Breast epithelium (tissue), 4 donors: Measurements from ENCODE around the gene SNAP25. TPM values are rescaled to one million over a fixed set of nuclear protein-coding genes. Genes with fewer than 3 reads are reported as not detected.

ENCODE experiments used
- DNase-seq, 2 donors: peaks; one replicate each; pipeline ENCODE4 v3.0.0-alpha.2; 2019; ENCODE audit warnings: low spot score in 2 of 2
- H3K27ac ChIP-seq, 2 donors: fragments of 200-600 bp; sonication (generic) in 1 of 2; one replicate each; pipeline ENCODE4 v1.5.1; 2016 to 2019; ENCODE audit warnings: mild to moderate bottlenecking in 1 of 2
- H3K27me3 ChIP-seq, 2 donors: fragments of 200-600 bp; sonication (generic) in 1 of 2; one replicate each; pipeline versions ENCODE4 v1.5.1 to v1.6.0; 2017 to 2019; ENCODE audit warnings: control low read depth in 1 of 2, mild to moderate bottlenecking in 1 of 2
- H3K36me3 ChIP-seq: fragments of 200-600 bp; one replicate; pipeline ENCODE4 v1.5.1; 2019
- H3K4me1 ChIP-seq, 2 donors: fragments of 200-600 bp; sonication (generic); one replicate each; pipeline ENCODE4 v1.5.1; 2016 to 2019; ENCODE audit warnings: control low read depth in 1 of 2
- H3K4me3 ChIP-seq, 3 donors: fragments of 200-600 bp; sonication (generic); 1 replicate in 2 of 3; 2 replicates in 1 of 3; pipeline ENCODE4 v1.5.1; 2016 to 2019; ENCODE audit warnings: mild to moderate bottlenecking in 3 of 3, moderate library complexity in 2 of 3
- H3K9me3 ChIP-seq, 2 donors: fragments of 200-600 bp; sonication (generic) in 1 of 2; one replicate each; pipeline ENCODE4 v1.5.1; 2016 to 2019; ENCODE audit warnings: control low read depth in 1 of 2
- POLR2A ChIP-seq: fragments of 450-650 bp; IDR thresholded peaks from one replicate; pipeline ENCODE4 v1.6.1; 2016; ENCODE audit warnings: antibody characterized with exemption, mild to moderate bottlenecking, moderate library complexity
- POLR2AphosphoS5 ChIP-seq, 3 donors: sonication (generic); formaldehyde crosslinking; IDR thresholded peaks; one replicate each; pipeline ENCODE4 v1.6.1; 2017; ENCODE audit warnings: antibody characterized with exemption in 3 of 3
- intact Hi-C: fragments of 100-400 bp; cut with DNase I; formaldehyde crosslinking; loops from one replicate; pipeline ENCODE4 v1.15.1; 2023; ENCODE audit warnings: low total_unique reads
- total RNA-seq, 3 donors: library from RNA; depleted of rRNA; stranded (reverse); fragments of >200 nt; gene quantifications; one replicate each; pipeline ENCODE4 v1.1.0, GENCODE V29; 2016
- TF ChIP-seq, protein P1 (sequence below), 3 donors: fragments of 450-650 bp; IDR thresholded peaks; one replicate each; pipeline ENCODE4 v1.5.1; 2016 to 2017; ENCODE audit warnings: antibody characterized with exemption in 3 of 3, mild to moderate bottlenecking in 3 of 3, moderate library complexity in 3 of 3

The SNAP25 gene
- total RNA-seq, 3 donors from 2014 or later: 0.32 to 1.6 (median 1.6) TPM

DNA sequence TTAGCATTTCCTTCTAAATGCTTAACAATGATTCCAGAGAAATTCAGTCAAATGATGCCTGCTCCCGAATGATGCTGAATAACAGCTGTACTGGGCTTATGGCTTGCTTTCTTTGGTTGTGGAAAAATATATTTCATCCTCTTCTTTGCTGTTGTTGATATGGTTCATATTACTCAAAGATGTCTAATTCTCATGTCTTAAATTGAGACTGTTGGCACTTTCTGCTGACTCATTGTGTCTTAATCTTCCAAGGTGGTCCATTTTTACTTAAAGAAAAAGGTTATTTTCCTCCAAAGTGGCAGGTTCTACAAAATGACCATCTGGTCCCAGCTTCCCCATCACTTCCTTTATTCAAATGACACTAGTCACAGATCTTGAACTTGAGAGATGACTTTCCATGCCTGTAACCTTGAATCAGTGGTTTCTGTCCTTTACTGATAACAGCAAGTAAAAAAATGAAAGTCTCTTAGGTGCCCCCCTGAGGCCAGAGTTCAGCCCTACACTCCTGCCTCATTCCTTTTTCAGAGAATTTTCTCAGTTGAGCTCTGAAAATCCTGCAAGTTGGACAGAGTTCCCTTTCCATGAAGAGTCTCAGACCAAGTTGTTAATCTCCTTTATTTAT is 6.9 kb downstream of the SNAP25 start:
- TF ChIP-seq, protein P1, sequence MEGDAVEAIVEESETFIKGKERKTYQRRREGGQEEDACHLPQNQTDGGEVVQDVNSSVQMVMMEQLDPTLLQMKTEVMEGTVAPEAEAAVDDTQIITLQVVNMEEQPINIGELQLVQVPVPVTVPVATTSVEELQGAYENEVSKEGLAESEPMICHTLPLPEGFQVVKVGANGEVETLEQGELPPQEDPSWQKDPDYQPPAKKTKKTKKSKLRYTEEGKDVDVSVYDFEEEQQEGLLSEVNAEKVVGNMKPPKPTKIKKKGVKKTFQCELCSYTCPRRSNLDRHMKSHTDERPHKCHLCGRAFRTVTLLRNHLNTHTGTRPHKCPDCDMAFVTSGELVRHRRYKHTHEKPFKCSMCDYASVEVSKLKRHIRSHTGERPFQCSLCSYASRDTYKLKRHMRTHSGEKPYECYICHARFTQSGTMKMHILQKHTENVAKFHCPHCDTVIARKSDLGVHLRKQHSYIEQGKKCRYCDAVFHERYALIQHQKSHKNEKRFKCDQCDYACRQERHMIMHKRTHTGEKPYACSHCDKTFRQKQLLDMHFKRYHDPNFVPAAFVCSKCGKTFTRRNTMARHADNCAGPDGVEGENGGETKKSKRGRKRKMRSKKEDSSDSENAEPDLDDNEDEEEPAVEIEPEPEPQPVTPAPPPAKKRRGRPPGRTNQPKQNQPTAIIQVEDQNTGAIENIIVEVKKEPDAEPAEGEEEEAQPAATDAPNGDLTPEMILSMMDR (IDR thresholded peaks at IDR 0.05): no peak
- no peaks in the 10 kb centered on the region for H3K36me3 ChIP-seq
- no peaks in the 10 kb centered on the region for H3K27me3 ChIP-seq
- H3K9me3 ChIP-seq: no peaks in the 10 kb centered on the region
- no peak overlapping the region for H3K4me3 ChIP-seq
- intact Hi-C loops: no loop called here
- no peak overlapping the region for H3K27ac ChIP-seq
- H3K4me1 ChIP-seq: no peaks in the 10 kb centered on the region
- no peak for DNase-seq

DNA sequence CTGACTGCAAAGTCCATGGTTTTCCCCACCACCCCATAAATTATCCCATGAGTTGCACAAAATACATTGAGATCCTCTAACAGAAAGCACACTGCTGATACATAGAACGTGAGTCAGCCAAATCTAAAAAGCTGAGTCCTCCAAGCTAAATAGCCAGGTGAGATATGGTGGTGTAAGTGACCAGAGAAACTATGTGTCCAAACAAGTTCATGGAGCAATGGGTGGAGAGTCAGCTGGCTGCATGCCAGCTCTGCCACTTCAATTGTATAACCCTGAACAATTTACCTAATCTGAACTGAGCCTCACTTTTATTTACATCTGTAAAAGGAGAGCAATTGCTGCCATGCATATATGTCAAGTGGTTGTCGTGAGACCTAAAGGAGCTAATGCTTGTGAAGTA is 9.7 kb downstream of the SNAP25 start:
- intact Hi-C loops: no loop called here
- Histone ChIP-seq H3K36me3 (no peaks in the 10 kb centered on the region), H3K9me3 (no peaks in the 10 kb centered on the region), H3K27me3 (no peaks in the 10 kb centered on the region), H3K4me1 (no peaks in the 10 kb centered on the region), H3K4me3 (no peak overlapping the region), H3K27ac (no peak overlapping the region)
- no peak for TF ChIP-seq POLR2AphosphoS5 (IDR thresholded peaks at IDR 0.05)
- no peak for TF ChIP-seq POLR2A
- TF ChIP-seq, protein P1 (IDR thresholded peaks at IDR 0.05): no peak
- no peak for DNase-seq

DNA sequence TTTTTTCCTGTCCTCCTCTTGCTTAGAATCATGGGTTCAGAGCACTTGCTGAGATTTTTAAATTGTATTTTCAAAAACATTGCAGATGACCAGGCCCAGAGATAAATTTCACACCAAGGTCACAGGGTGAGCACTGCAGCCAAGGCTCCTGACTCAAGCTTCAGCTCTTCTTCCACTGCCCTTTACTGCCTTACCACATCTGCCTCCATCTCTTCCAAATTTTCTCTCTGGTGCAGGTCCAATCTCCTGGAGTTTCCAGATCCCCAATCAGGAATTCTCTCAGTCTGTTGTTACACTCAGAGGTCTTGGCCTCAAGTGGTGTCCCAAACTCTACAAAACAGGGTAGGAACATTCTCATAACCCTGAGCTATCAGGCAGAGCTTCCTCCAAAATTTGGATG is 12.7 kb downstream of the SNAP25 start:
- TF ChIP-seq POLR2AphosphoS5 (IDR thresholded peaks at IDR 0.05) (no peak), POLR2A (no peak)
- intact Hi-C loops: no loop called here
- DNase-seq: no peak
- Histone ChIP-seq H3K27ac (no peak overlapping the region), H3K4me1 (no peaks in the 10 kb centered on the region), H3K36me3 (peaks cover 4% of the 10 kb centered on the region), H3K9me3 (no peaks in the 10 kb centered on the region), H3K27me3 (no peaks in the 10 kb centered on the region), H3K4me3 (no peak overlapping the region)

DNA sequence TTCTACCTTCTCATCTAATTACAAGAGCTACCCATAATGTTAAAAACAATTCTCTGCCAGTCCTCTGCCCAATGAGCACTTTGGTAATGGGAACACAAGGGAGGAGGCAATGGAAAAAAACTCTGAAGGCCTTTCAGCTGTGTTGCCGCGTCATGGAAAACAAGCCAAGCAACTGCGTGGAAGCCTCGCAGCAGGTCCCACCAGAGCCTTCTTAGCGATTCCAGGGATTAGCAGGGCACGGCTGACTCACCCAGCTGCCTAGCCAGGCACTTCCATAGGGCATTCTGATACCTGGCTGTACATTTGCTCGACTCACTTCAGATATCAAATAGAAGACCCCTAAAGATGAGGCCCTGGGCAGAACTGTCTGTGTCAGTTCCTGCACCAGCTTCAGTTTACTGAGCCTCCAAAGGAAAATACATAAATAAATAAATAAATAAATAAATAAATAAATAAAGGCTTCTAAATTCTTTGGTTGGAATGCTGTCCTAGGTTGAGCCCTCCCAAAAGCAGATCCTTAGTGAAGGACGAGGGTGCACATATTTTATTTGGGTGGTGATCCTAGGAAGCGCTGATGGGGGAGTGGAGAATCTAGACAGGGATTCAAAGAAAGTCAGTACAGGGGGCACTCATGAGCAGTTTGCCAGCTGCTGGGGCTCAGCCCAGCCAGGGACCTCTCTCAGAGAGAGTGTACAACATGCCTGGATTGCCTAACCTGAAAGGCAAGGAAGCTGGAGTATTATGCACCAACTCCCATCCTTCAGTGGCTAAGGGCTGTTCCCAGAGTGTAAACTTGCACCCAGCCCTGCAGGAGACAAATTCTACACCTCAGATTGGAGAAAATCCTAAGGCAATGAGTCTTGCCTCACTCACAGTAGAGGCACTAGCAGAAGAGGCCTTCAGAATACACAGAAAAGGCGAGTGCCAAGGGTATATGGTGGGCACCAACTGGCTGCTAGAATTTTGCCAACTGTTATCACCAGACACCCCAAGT is 18.2 kb downstream of the SNAP25 start:
- no peak overlapping the region for H3K4me3 ChIP-seq
- no peak overlapping the region for H3K27ac ChIP-seq
- H3K36me3 ChIP-seq: peaks cover 4% of the 10 kb centered on the region
- TF ChIP-seq, protein P1 (IDR thresholded peaks at IDR 0.05): no peak
- TF ChIP-seq POLR2A (no peak), POLR2AphosphoS5 (IDR thresholded peaks at IDR 0.05) (no peak)
- DNase-seq: no peak
- no peaks in the 10 kb centered on the region for H3K9me3 ChIP-seq
- intact Hi-C loops: no loop called here
- H3K27me3 ChIP-seq: no peaks in the 10 kb centered on the region
- H3K4me1 ChIP-seq: peaks cover 0 to 5% of the 10 kb centered on the region in 2 donors

DNA sequence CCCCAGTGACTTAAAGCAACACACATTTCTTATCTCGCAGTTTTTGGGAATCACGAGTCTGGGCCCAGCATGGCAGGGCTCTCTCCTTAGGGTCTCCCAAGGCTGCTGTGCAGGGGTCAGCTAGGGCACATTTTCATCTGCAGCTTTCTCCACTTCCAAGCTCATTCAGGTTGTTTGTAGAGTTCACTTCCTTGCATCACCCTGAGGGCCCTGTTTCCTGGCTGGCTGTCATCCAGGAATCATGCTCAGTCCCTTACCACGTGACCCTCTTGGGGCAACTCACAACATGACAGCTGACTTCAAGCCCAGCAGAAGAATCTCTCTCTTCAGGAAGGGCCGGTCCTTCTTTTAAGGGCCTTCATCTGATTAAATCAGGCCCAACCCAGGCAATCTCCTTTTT is 21.3 kb downstream of the SNAP25 start:
- DNase-seq: peak; percentile 35 to 62
- Histone ChIP-seq H3K36me3 (peaks cover 4% of the 10 kb centered on the region), H3K4me3 (no peak overlapping the region), H3K27me3 (no peaks in the 10 kb centered on the region), H3K4me1 (peaks cover 0 to 5% of the 10 kb centered on the region in 2 donors), H3K27ac (no peak overlapping the region), H3K9me3 (no peaks in the 10 kb centered on the region)
- TF ChIP-seq POLR2AphosphoS5 (IDR thresholded peaks at IDR 0.05) (no peak), POLR2A (no peak)
- TF ChIP-seq, protein P1 (IDR thresholded peaks at IDR 0.05): no peak
- intact Hi-C loops: no loop called here
